B cell (primary cell): ENCODE measurements around the gene HOXA5. TPM values are rescaled to one million over a fixed set of nuclear protein-coding genes. Genes with fewer than 3 reads are reported as not detected.

Experiments used
- ATAC-seq: fragments of 200-7000 bp; cut with Tn5 transposase; one replicate; pipeline ENCODE4 v1.10.0; 2021; ENCODE audit warnings: low read depth, mild to moderate bottlenecking, moderate number of reproducible peaks, moderate library complexity
- CTCF ChIA-PET: fragments of 350-600 bp; sonication (Branson Sonifier 250); formaldehyde crosslinking; loops from one replicate; lab custom pipeline; 2021; ENCODE audit warnings: antibody characterized with exemption, inconsistent platforms; lab: Charles Lee
- POLR2A ChIA-PET: fragments of 350-600 bp; sonication (Branson Sonifier 250); formaldehyde crosslinking; loops from one replicate; lab custom pipeline; 2021; ENCODE audit warnings: antibody characterized with exemption; lab: Charles Lee
- DNase-seq: peaks from one replicate; pipeline ENCODE4 v3.0.0; 2013
- H2AFZ ChIP-seq: 2 replicates; pipeline ENCODE4 v1.6.1; 2012; ENCODE audit warnings: mild to moderate bottlenecking, low read depth, low read length; ENCODE audit not compliant: insufficient read depth, poor library complexity, severe bottlenecking
- H3K27ac ChIP-seq, 2 donors: 1 replicate in 1 of 2; 2 replicates in 1 of 2; pipeline ENCODE4 v1.5.1; 2012 to 2013; ENCODE audit warnings: low read length in 2 of 2, mild to moderate bottlenecking in 2 of 2, moderate library complexity in 1 of 2
- H3K27me3 ChIP-seq, 4 experiments: fragments of 200-600 bp in 1 of 4; sonication (generic) in 1 of 4; replicated peaks in 1 of 4; 1 replicate in 2 of 4; 2 replicates in 2 of 4; pipeline versions ENCODE4 v1.6.1 to v1.7.0; 2013 to 2016; ENCODE audit warnings: low read length in 3 of 4, mild to moderate bottlenecking in 2 of 4, mixed read lengths in 1 of 4, moderate library complexity in 1 of 4; ENCODE audit not compliant: insufficient read depth in 4 of 4, control insufficient read depth in 3 of 4; ENCODE audit errors: control extremely low read depth in 1 of 4
- H3K36me3 ChIP-seq, 2 experiments: replicated peaks in 1 of 2; 1 replicate in 1 of 2; 2 replicates in 1 of 2; pipeline versions ENCODE4 v1.6.1 to v1.7.1; 2013; ENCODE audit warnings: low read length in 1 of 2; ENCODE audit not compliant: insufficient read depth in 2 of 2, control insufficient read depth in 1 of 2; ENCODE audit errors: control extremely low read depth in 1 of 2, extremely low read depth in 1 of 2
- H3K4me1 ChIP-seq, 2 donors: fragments of 200-600 bp in 1 of 2; sonication (generic) in 1 of 2; 1 replicate in 1 of 2; 2 replicates in 1 of 2; pipeline versions ENCODE4 v1.5.1 to v1.6.1; 2013 to 2017; ENCODE audit warnings: low read length in 2 of 2; ENCODE audit not compliant: control insufficient read depth in 2 of 2, insufficient read depth in 2 of 2
- H3K4me2 ChIP-seq: replicated peaks from 2 replicates; pipeline ENCODE3; 2012; ENCODE audit warnings: mild to moderate bottlenecking, low read depth, low read length; ENCODE audit not compliant: poor library complexity, severe bottlenecking
- H3K4me3 ChIP-seq, 5 experiments: fragments of 200-600 bp in 1 of 5; sonication (generic) in 1 of 5; 1 replicate in 3 of 5; 2 replicates in 2 of 5; pipeline versions ENCODE4 v1.5.1 to v1.7.0; 2011 to 2016; ENCODE audit warnings: low read length in 4 of 5, mild to moderate bottlenecking in 4 of 5, low read depth in 2 of 5, control low read depth in 1 of 5, moderate library complexity in 1 of 5; ENCODE audit not compliant: insufficient read depth in 1 of 5; ENCODE audit errors: control extremely low read depth in 1 of 5, extremely low read depth in 1 of 5
- H3K79me2 ChIP-seq: fragments of 200-600 bp; sonication (generic); one replicate; pipeline ENCODE4 v1.6.0; 2016; ENCODE audit warnings: low read length; ENCODE audit not compliant: control insufficient read depth, insufficient read depth
- H3K9ac ChIP-seq: fragments of 200-600 bp; sonication (generic); 2 replicates; pipeline ENCODE4 v1.6.1; 2017; ENCODE audit warnings: mild to moderate bottlenecking, low read length, moderate library complexity
- H3K9me3 ChIP-seq, 3 donors: one replicate each; pipeline versions ENCODE4 v1.6.1 to v1.7.1; 2013; ENCODE audit warnings: low read length in 2 of 3; ENCODE audit not compliant: control insufficient read depth in 2 of 3, insufficient read depth in 1 of 3; ENCODE audit errors: control extremely low read depth in 1 of 3
- H4K20me1 ChIP-seq: 2 replicates; pipeline ENCODE4 v1.6.0; 2012; ENCODE audit warnings: mild to moderate bottlenecking, low read length; ENCODE audit not compliant: insufficient read depth, control insufficient read depth, poor library complexity, severe bottlenecking
- H3K27ac Mint-ChIP-seq: one replicate; pipeline ENCODE4 v1.8.0; 2021; ENCODE audit warnings: mixed read lengths
- H3K27me3 Mint-ChIP-seq: one replicate; pipeline ENCODE4 v1.8.0; 2021; ENCODE audit warnings: mixed read lengths
- H3K4me1 Mint-ChIP-seq: one replicate; pipeline ENCODE4 v1.8.0; 2021; ENCODE audit warnings: mixed read lengths
- H3K4me3 Mint-ChIP-seq: one replicate; pipeline ENCODE4 v1.8.0; 2021; ENCODE audit warnings: mixed read lengths
- H3K9me3 Mint-ChIP-seq: one replicate; pipeline ENCODE4 v1.8.0; 2022; ENCODE audit warnings: mixed read lengths; ENCODE audit not compliant: insufficient read depth
- EZH2 ChIP-seq: IDR thresholded peaks from 2 replicates; pipeline ENCODE4 v1.6.1; 2012; ENCODE audit warnings: borderline replicate concordance, low read depth, mild to moderate bottlenecking, moderate library complexity, low read length; ENCODE audit not compliant: insufficient read depth, poor library complexity, severe bottlenecking
- WGBS: methylation state at CpG from one replicate; pipeline ENCODE4 v1.1.5; 2013; ENCODE audit warnings: missing lambda C conversion rate; ENCODE audit not compliant: insufficient coverage; 5-methylcytosine and 5-hydroxymethylcytosine counted together
- intact Hi-C: fragments of 100-400 bp; cut with micrococcal nuclease; formaldehyde crosslinking; loops from one replicate; pipeline ENCODE4 v1.10.0; 2022
- polyA plus RNA-seq: library from polyadenylated mRNA; depleted of rRNA; stranded (reverse); fragments of >200 nt; gene quantifications from 2 replicates; pipeline ENCODE4 v1.2.3, GENCODE V29; 2012
- total RNA-seq, 2 donors: library from RNA; stranded (reverse); fragments of 120-200 nt in 1 of 2; gene quantifications; 1 replicate in 1 of 2; 2 replicates in 1 of 2; pipeline versions ENCODE4 v1.2.3 to v1.2.4, GENCODE V29; 2013 to 2022
- TF ChIP-seq, protein P1 (sequence below): fragments of 200-600 bp; IDR thresholded peaks from one replicate; pipeline ENCODE4 v1.8.0; 2022; ENCODE audit warnings: antibody characterized with exemption, mild to moderate bottlenecking

The HOXA5 gene
- total and polyA plus RNA-seq, 2 donors (not counting 1 experiment from before 2014, with no cell fraction given): not detected

DNA sequence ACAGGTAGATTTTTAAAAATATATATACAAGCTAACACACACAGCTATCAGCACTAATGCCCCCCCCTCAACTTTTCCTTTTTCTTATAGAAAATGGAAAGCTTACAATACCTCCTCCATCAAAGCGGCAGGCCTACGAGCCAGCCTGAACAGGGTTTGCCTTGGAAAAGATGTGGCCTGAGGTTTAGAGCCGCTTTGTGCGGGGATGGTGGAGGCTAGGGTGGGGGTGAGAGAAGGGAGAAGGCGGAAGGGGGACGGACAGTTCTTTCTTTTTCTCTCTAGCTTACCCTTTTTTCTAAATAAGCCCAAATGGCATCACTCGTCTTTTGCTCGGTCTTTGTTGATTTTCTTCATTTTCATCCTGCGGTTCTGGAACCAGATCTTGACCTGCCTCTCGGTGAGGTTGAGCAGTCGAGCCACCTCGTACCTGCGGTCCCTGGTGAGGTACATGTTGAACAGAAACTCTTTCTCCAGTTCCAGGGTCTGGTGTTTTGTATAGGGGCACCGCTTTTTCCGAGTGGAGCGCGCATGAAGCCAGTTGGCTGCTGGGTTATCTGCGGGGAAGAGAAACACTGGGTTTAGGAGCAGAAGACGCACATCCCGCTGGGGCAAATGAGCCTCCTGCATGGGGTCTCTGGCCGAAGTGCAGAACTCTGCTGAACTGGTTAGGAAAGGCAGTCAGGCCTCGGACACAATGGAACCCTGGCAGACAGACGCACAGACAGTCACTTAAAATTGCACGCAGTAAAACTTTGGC is 20.0 kb upstream of the HOXA5 start:
- H3K9ac ChIP-seq: no peak overlapping the region
- H4K20me1 ChIP-seq: peaks cover 4% of the 10 kb centered on the region
- CTCF ChIA-PET: interaction anchor here (0.8 to 4.0 kb wide), 12 partner anchors 14 to 1312 kb away, joined by 3 to 122 read pairs (median 4); partner anchors contain the start of genes HOXA3 and HOXA6
- WGBS: 14% methylated on average over 17 of the region's 24 CpGs
- H3K9me3 Mint-ChIP-seq: no peaks in the 10 kb centered on the region
- peaks cover 47 to 60% of the 10 kb centered on the region in 2 donors for H3K4me1 ChIP-seq
- no peak overlapping the region for H3K27ac ChIP-seq
- H3K27ac Mint-ChIP-seq: peak overlapping the region; percentile 82
- peaks cover 0 to 89% (median 75%) of the 10 kb centered on the region in 4 experiments for H3K27me3 ChIP-seq
- no peaks in the 10 kb centered on the region for H3K79me2 ChIP-seq
- ATAC-seq (no peak), DNase-seq (peak; percentile 46)
- no peak overlapping the region for H3K4me3 ChIP-seq
- peak overlapping the region; percentile 3 for H3K4me3 Mint-ChIP-seq
- intact Hi-C loops: loop anchor here (5.0 to 10.0 kb wide), 3 partner anchors 889 to 1086 kb away; no protein-coding TSS in a partner anchor
- H3K4me1 Mint-ChIP-seq: peaks cover 28% of the 10 kb centered on the region
- POLR2A ChIA-PET: no interaction called here
- no peaks in the 10 kb centered on the region for H3K36me3 ChIP-seq
- TF ChIP-seq EZH2: no peak
- TF ChIP-seq, protein P1, sequence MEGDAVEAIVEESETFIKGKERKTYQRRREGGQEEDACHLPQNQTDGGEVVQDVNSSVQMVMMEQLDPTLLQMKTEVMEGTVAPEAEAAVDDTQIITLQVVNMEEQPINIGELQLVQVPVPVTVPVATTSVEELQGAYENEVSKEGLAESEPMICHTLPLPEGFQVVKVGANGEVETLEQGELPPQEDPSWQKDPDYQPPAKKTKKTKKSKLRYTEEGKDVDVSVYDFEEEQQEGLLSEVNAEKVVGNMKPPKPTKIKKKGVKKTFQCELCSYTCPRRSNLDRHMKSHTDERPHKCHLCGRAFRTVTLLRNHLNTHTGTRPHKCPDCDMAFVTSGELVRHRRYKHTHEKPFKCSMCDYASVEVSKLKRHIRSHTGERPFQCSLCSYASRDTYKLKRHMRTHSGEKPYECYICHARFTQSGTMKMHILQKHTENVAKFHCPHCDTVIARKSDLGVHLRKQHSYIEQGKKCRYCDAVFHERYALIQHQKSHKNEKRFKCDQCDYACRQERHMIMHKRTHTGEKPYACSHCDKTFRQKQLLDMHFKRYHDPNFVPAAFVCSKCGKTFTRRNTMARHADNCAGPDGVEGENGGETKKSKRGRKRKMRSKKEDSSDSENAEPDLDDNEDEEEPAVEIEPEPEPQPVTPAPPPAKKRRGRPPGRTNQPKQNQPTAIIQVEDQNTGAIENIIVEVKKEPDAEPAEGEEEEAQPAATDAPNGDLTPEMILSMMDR: no peak
- peaks cover 66% of the 10 kb centered on the region for H3K27me3 Mint-ChIP-seq
- no peak overlapping the region for H2AFZ ChIP-seq
- H3K4me2 ChIP-seq: no peak overlapping the region
- peaks cover 0 to 73% (median 18%) of the 10 kb centered on the region in 3 donors for H3K9me3 ChIP-seq
